ENCODE results near the gene RUNX1.

RUNX1 gene

DNA sequence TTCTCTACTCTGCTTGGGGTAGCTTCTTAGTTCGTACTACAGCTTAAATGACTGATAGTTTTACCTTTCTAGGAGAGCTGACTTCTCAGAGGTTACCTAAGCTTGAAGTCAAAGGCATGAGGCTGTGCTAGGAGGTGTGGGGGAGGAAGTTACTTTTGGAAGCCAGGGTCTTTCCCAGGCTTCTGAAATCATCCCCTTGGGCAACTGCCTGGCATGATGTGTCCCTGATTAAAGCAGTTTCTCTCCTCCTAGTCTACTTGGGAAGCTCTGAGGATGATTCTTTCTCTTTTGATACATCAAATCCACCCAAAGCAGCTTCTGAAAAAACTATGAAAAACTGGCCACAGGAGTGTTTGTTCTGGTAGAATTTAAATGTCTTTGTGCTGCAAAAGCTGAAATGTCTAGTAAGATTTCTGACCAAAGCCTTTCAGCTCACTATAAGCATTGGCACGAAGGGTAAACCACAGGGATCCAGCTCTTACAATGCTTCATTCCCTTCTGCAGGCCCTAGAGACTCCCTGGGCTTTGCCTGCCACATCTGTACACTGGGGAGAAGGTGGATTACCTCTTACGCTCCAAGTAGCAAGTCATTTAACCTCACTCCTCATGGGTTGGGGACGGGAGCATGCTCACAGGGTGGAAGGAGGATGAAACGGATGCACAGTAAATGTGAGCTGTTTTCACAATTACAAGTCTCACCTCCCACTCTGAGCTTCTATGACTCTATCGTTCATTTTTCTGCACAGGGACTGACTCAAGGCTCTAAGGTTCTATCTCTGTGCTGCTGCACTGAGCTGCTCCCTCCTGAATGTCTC is 59.6 kb downstream of the RUNX1 start:
- no peak for DNase-seq (ENCODE audit: low read depth)
- no peak overlapping the region for H3K4me3 ChIP-seq (ENCODE audit: low read depth, low read length)
- TF ChIP-seq, protein P1, sequence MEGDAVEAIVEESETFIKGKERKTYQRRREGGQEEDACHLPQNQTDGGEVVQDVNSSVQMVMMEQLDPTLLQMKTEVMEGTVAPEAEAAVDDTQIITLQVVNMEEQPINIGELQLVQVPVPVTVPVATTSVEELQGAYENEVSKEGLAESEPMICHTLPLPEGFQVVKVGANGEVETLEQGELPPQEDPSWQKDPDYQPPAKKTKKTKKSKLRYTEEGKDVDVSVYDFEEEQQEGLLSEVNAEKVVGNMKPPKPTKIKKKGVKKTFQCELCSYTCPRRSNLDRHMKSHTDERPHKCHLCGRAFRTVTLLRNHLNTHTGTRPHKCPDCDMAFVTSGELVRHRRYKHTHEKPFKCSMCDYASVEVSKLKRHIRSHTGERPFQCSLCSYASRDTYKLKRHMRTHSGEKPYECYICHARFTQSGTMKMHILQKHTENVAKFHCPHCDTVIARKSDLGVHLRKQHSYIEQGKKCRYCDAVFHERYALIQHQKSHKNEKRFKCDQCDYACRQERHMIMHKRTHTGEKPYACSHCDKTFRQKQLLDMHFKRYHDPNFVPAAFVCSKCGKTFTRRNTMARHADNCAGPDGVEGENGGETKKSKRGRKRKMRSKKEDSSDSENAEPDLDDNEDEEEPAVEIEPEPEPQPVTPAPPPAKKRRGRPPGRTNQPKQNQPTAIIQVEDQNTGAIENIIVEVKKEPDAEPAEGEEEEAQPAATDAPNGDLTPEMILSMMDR (IDR thresholded peaks at IDR 0.05; ENCODE audit: low read depth, low read length), result no peak
- TF ChIP-seq, protein P2, sequence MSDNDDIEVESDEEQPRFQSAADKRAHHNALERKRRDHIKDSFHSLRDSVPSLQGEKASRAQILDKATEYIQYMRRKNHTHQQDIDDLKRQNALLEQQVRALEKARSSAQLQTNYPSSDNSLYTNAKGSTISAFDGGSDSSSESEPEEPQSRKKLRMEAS (IDR thresholded peaks at IDR 0.05; ENCODE audit: low read depth, low read length), result no peak
- TF ChIP-seq POLR2A (IDR thresholded peaks at IDR 0.05; ENCODE audit: extremely low read depth, insufficient read length), result no peak
- no peak for TF ChIP-seq MYC (IDR thresholded peaks at IDR 0.05; ENCODE audit: low read depth, low read length)

DNA sequence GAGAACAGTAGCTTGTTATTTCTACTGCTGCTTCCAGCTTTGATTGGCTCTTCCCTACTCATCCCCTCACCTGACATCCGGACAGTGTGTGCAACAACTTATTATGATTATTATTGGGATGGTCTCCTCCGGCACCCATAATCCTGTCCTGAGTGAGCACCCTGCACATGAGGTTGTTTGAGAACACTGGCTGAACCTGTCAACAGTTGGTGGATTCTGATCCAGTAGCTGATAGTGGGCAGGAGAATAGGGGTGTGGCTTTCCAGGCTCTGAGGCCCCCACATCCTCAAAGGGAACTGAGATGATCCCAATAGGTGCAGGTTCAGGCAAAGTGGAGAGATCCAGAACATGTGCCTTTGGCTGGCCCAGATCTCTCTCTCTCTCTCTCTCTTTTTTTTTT is 60.5 kb downstream of the RUNX1 start:
- no peak overlapping the region for H3K4me3 ChIP-seq (ENCODE audit: low read depth, low read length)
- no peak for TF ChIP-seq POLR2A (IDR thresholded peaks at IDR 0.05; ENCODE audit: extremely low read depth, insufficient read length)
- no peak for TF ChIP-seq MYC (IDR thresholded peaks at IDR 0.05; ENCODE audit: low read depth, low read length)
- TF ChIP-seq, protein P1 (IDR thresholded peaks at IDR 0.05; ENCODE audit: low read depth, low read length), result no peak
- TF ChIP-seq, protein P2 (IDR thresholded peaks at IDR 0.05; ENCODE audit: low read depth, low read length), result no peak
- DNase-seq (ENCODE audit: low read depth), result no peak

DNA sequence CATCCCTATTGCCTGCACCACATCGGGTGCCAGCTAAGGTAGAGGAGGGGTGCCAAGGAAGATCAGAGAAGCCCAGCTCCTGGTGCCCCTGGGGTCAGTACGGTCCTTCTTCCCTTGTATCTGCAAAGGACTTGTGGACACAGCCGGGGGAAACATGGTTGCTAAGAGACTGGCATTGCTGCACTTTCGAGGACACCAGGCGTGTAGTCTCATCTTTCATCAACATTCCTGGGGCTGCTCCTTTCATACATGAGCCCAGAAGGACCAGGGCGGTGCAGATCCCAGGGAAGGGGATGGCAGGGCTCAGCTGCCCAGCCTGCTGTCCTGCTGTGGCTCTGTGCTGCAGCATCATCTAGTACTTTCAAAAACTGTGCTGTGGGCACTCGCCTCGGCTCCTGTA is 61.0 kb downstream of the RUNX1 start:
- no peak overlapping the region for H3K4me3 ChIP-seq (ENCODE audit: low read depth, low read length)
- DNase-seq (ENCODE audit: low read depth), result no peak
- TF ChIP-seq, protein P1 (IDR thresholded peaks at IDR 0.05; ENCODE audit: low read depth, low read length), result no peak

DNA sequence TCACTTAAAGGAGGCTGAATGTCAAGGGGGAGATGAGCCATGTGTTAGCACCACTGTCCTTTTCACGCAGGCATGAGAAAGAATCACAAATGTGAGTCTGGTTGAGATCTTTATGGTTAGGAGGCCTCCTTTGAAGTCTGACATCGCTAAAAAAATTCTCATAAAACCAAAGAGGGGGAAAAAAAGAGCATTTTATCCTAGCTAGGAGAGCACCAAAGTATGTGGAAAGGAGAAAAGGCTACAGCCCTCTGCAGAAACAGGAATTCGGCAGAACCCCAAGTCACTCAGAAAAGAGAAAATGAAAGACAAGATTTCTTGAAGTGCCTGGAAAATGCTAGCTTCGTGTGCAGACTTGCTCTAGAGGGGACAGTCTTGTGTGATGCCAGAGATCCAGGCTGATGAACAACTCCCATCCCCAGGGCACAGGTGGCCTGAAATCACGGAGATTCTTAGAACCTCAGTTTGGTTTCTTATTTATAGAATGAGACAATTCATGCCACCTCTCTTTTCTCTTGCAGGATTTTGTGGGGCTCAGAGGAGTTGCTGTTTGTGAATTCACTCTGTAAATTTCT is 61.5 kb downstream of the RUNX1 start:
- no peak overlapping the region for H3K4me3 ChIP-seq (ENCODE audit: low read depth, low read length)
- no peak for TF ChIP-seq MYC (IDR thresholded peaks at IDR 0.05; ENCODE audit: low read depth, low read length)
- no peak for DNase-seq (ENCODE audit: low read depth)

DNA sequence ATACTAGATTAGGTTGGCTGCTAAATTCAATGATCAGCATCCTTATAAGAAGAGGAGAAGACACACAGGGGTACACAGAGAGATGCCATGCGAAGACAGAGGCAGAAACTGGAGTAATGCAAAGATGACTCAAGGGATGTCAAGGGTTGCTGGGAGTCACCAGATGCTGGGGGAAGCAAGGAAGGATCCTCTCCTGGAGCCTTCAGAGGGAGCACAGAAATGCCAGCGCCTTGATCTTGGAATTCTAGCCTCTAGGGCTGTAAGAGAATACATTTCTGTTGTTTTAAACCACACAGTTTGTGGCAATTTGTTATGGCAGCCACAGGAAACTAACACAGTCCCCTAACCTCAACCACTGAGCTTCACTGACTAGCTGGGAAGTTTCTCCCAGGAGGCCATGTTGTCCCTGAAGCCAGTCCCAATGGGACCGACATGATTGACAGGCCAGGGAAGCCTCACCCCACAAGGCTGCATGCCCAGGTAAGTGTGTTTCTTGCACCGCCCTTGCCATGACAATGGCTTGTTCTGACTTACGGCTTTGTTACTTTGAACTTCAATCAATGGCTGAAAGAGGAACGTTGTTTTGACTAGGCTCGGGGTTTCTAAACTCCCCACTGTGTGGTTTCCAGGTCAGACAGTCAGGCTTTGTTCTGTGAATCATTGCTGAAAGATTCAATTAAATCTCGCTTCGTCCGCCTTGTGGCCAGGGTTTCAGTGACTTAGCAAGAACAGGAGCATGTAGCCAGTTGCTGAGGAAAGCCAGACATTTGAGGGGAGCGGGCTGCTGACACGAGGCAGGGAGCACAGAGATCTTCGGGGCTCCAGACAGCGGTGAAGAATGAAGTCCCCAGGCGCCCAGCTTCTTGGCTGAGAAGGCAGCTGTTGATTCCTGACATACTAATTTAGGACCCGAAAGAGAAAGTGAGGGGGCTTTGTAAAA is 62.3 kb downstream of the RUNX1 start:
- H3K4me3 ChIP-seq (ENCODE audit: low read depth, low read length), result no peak overlapping the region
- peak; percentile 87 for DNase-seq (ENCODE audit: low read depth)
- TF ChIP-seq POLR2A (IDR thresholded peaks at IDR 0.05; ENCODE audit: extremely low read depth, insufficient read length) (no peak), MYC (IDR thresholded peaks at IDR 0.05; ENCODE audit: low read depth, low read length) (no peak)
- TF ChIP-seq, protein P1 (IDR thresholded peaks at IDR 0.05; ENCODE audit: low read depth, low read length), result no peak
- TF ChIP-seq, protein P2 (IDR thresholded peaks at IDR 0.05; ENCODE audit: low read depth, low read length), result no peak

DNA sequence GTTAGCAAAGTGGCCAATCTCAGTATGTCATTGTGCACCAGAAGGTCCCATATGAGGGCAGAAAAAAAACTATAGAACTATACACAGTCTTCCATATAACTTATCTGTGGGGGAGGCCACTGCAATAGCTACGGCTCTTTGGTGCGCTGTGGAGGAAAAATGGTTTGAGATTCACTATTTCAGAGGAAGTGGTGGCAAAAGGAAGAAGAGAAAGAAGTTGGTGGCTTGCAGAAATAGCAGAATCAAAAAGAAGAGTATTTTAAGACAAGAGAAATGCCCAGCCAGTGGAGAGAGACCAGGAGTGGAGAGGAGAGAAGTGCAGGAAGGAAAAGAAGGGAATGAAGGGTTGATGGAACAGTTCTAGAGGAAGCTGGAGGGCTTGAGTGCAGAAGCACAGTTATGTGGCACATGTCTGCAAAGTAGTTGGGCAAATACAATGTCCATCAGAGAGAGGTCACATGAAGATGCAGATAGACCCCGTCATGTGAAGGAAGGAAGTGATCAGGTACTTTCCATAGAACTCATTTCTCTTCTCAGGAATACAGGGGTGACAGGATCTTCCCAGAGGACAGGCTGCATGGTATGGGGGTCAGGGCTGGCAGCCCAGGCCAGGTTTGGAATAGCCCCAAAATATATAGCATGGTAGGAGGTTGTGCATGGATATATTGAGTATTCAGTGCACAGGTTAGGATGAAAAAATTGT is 64.6 kb downstream of the RUNX1 start:
- TF ChIP-seq, protein P1 (IDR thresholded peaks at IDR 0.05; ENCODE audit: low read depth, low read length), result no peak
- no peak for TF ChIP-seq POLR2A (IDR thresholded peaks at IDR 0.05; ENCODE audit: extremely low read depth, insufficient read length)
- TF ChIP-seq, protein P2 (IDR thresholded peaks at IDR 0.05; ENCODE audit: low read depth, low read length), result no peak
- TF ChIP-seq MYC (IDR thresholded peaks at IDR 0.05; ENCODE audit: low read depth, low read length), result no peak
- no peak for DNase-seq (ENCODE audit: low read depth)
- H3K4me3 ChIP-seq (ENCODE audit: low read depth, low read length), result no peak overlapping the region
